Keratinocyte (primary cell): ENCODE results near the gene PPP1R37.

Experiments
- EZH2 ChIP-seq: IDR thresholded peaks from one replicate; pipeline ENCODE4 v1.6.1; 2012; ENCODE audit warnings: inconsistent platforms, mild to moderate bottlenecking, low read length, moderate library complexity
- TF ChIP-seq, protein P1 (sequence below), 3 experiments: IDR thresholded peaks in 1 of 3; conservative IDR thresholded peaks in 1 of 3; optimal IDR thresholded peaks in 1 of 3; 2 replicates in 2 of 3; 3 replicates in 1 of 3; pipeline versions ENCODE3 to v1.5.1; 2011; ENCODE audit warnings: low read length in 3 of 3, mild to moderate bottlenecking in 3 of 3, moderate library complexity in 2 of 3, control low read depth in 1 of 3, inconsistent platforms in 1 of 3; ENCODE audit not compliant: insufficient read depth in 2 of 3; ENCODE audit errors: extremely low read depth in 1 of 3

- no peak for TF ChIP-seq EZH2
- TF ChIP-seq, protein P1, sequence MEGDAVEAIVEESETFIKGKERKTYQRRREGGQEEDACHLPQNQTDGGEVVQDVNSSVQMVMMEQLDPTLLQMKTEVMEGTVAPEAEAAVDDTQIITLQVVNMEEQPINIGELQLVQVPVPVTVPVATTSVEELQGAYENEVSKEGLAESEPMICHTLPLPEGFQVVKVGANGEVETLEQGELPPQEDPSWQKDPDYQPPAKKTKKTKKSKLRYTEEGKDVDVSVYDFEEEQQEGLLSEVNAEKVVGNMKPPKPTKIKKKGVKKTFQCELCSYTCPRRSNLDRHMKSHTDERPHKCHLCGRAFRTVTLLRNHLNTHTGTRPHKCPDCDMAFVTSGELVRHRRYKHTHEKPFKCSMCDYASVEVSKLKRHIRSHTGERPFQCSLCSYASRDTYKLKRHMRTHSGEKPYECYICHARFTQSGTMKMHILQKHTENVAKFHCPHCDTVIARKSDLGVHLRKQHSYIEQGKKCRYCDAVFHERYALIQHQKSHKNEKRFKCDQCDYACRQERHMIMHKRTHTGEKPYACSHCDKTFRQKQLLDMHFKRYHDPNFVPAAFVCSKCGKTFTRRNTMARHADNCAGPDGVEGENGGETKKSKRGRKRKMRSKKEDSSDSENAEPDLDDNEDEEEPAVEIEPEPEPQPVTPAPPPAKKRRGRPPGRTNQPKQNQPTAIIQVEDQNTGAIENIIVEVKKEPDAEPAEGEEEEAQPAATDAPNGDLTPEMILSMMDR (optimal IDR thresholded peaks at IDR 0.05 in 1 of 3, IDR thresholded peaks at IDR 0.05 in 1 of 3, conservative IDR thresholded peaks at IDR 0.05 in 1 of 3; ENCODE audit: extremely low read depth in 1 of 3, insufficient read depth in 2 of 3, low read length in 3 of 3), result no peak
Observed at GRCh38 chr19:45091031-45091923, 1.7 kb upstream of the PPP1R37 start.
